Upper lobe of left lung (tissue), 6 donors: ENCODE data around the gene IP6K2. TPM values are rescaled to one million over a fixed set of nuclear protein-coding genes. Genes with fewer than 3 reads are reported as not detected.

ENCODE experiments used
- ATAC-seq, 2 donors: fragments of 200-7000 bp; cut with Tn5 transposase; one replicate each; pipeline ENCODE4 v1.9.1; 2022; ENCODE audit warnings: mild to moderate bottlenecking in 2 of 2, moderate library complexity in 2 of 2; ENCODE audit not compliant: low FRiP score in 2 of 2
- DNase-seq, 2 donors: peaks; one replicate each; pipeline ENCODE4 v3.0.0-alpha.2; 2019 to 2020
- H3K27ac ChIP-seq, 4 donors: fragments of 200-600 bp; sonication (generic); one replicate each; pipeline ENCODE4 v1.5.1; 2016 to 2019
- H3K27me3 ChIP-seq, 4 donors: fragments of 200-600 bp; sonication (generic); one replicate each; pipeline ENCODE4 v1.5.1; 2017 to 2019
- H3K36me3 ChIP-seq, 4 donors: fragments of 200-600 bp; sonication (generic); one replicate each; pipeline ENCODE4 v1.5.1; 2016 to 2019
- H3K4me1 ChIP-seq, 4 donors: fragments of 200-600 bp; sonication (generic); one replicate each; pipeline ENCODE4 v1.5.1; 2018 to 2019
- H3K4me3 ChIP-seq, 4 donors: fragments of 200-600 bp; sonication (generic); one replicate each; pipeline ENCODE4 v1.5.1; 2017 to 2019; ENCODE audit warnings: mild to moderate bottlenecking in 2 of 4, moderate library complexity in 1 of 4
- H3K9me3 ChIP-seq, 4 donors: fragments of 200-600 bp; sonication (generic); one replicate each; pipeline ENCODE4 v1.5.1; 2018 to 2019
- EP300 ChIP-seq, 4 donors: sonication (generic); formaldehyde crosslinking; IDR thresholded peaks; one replicate each; pipeline ENCODE4 v1.5.1; 2017; ENCODE audit warnings: antibody characterized with exemption in 4 of 4, control low read depth in 2 of 4
- POLR2A ChIP-seq, 4 donors: fragments of 450-650 bp; IDR thresholded peaks; one replicate each; pipeline ENCODE4 v1.5.1; 2016 to 2017; ENCODE audit warnings: antibody characterized with exemption in 4 of 4, mild to moderate bottlenecking in 2 of 4
- POLR2AphosphoS5 ChIP-seq, 2 donors: sonication (generic); formaldehyde crosslinking; IDR thresholded peaks; one replicate each; pipeline ENCODE4 v1.5.1; 2017; ENCODE audit warnings: antibody characterized with exemption in 2 of 2
- WGBS, 2 donors: methylation state at CpG; one replicate each; pipeline ENCODE4 v1.1.5; 2017 to 2018; 5-methylcytosine and 5-hydroxymethylcytosine counted together
- small RNA-seq, 4 donors: library from RNA; depleted of rRNA; stranded (forward); fragments of <200 nt; gene quantifications; one replicate each; pipeline ENCODE3, GENCODE V24; 2016
- total RNA-seq, 6 donors: library from RNA; depleted of rRNA in 4 of 6; stranded (reverse); fragments of >200 nt in 4 of 6; gene quantifications; one replicate each; pipeline versions ENCODE4 v1.1.0 to v1.2.1, GENCODE V29; 2016 to 2021
- TF ChIP-seq, protein P1 (sequence below), 6 experiments: fragments of 450-650 bp in 4 of 6; fragments of 200-600 bp in 2 of 6; sonication (generic) in 2 of 6; IDR thresholded peaks; one replicate each; pipeline ENCODE4 v1.5.1; 2016 to 2019; ENCODE audit warnings: antibody characterized with exemption in 6 of 6
- donor health status: DM: no; HTN: no; CAD: no; lungs with moderate emphysema.
- donor health status: DM: no; HTN: yes; CAD: no; lungs with severe emphysema.

Gene IP6K2
- total RNA-seq, 6 donors from 2014 or later, result 53.3 to 106 (median 65.4) TPM

DNA sequence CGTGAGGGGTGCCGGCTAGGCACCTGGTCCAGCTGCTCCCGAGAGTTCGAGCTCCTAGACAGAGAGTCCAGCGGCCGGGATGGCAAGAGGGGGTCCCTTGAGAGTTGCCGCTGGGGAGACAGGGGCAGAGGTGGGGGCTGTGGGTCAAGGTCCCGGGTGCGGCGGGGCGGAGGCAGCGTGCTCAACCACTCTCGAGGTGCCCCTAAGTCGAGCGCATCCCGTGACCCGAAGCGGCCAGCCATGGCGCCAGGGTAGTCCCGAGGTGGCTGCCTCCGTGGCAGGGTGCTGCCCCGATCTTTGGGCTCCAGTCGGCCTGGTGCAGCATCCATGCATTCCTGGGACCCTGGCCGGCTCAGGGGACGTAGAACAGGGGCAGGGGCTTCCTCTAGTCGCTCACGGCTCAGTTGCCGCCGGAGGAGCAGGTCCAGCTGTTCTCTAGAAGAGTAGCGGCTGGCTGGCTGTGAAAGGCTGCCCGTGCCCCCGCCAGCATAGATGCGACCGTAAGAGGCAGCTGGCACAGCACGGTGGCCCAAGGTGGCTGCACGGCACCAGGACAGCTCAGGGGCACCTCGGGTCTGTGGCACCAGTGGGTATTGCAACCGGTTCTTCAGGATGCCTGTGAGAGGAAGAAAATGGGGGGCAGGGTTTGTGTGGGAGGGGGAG is 76.9 kb downstream of the IP6K2 start:
- Histone ChIP-seq H3K9me3 (no peaks in the 10 kb centered on the region), H3K4me1 (peaks cover 7 to 11% (median 10%) of the 10 kb centered on the region in 4 donors), H3K27me3 (no peaks in the 10 kb centered on the region), H3K27ac (no peak overlapping the region), H3K36me3 (no peaks in the 10 kb centered on the region), H3K4me3 (no peak overlapping the region)
- TF ChIP-seq, protein P1, sequence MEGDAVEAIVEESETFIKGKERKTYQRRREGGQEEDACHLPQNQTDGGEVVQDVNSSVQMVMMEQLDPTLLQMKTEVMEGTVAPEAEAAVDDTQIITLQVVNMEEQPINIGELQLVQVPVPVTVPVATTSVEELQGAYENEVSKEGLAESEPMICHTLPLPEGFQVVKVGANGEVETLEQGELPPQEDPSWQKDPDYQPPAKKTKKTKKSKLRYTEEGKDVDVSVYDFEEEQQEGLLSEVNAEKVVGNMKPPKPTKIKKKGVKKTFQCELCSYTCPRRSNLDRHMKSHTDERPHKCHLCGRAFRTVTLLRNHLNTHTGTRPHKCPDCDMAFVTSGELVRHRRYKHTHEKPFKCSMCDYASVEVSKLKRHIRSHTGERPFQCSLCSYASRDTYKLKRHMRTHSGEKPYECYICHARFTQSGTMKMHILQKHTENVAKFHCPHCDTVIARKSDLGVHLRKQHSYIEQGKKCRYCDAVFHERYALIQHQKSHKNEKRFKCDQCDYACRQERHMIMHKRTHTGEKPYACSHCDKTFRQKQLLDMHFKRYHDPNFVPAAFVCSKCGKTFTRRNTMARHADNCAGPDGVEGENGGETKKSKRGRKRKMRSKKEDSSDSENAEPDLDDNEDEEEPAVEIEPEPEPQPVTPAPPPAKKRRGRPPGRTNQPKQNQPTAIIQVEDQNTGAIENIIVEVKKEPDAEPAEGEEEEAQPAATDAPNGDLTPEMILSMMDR (IDR thresholded peaks at IDR 0.05), result no peak
- TF ChIP-seq POLR2AphosphoS5 (IDR thresholded peaks at IDR 0.05) (no peak), POLR2A (IDR thresholded peaks at IDR 0.05) (no peak), EP300 (IDR thresholded peaks at IDR 0.05) (no peak)
- ATAC-seq (no peak), DNase-seq (peak in 1 of 2 donors; percentile 81)
- WGBS, 2 donors, result 84 to 89% methylated on average over 18 to 32 of the region's 38 CpGs

Small RNAs within 50 kb of the gene (small RNA-seq; reads per million reads assigned to genes)
- 0 reads per million in 4 donors for gene AC141002.1

Other genes with a start within 250 kb of the IP6K2 start
- gene SHISA5, start 213.0 kb downstream of the IP6K2 start, total RNA-seq, result 100 to 1,000 TPM in 4 of 6 donors, 10 to 100 TPM in 2; 67.1 to 228 (median 148) TPM
- 10 to 100 TPM in 3 of 6 donors, 1 to 10 TPM in 3; 5.9 to 16.8 (median 9.8) TPM for gene PFKFB4, start 160.4 kb downstream of the IP6K2 start, total RNA-seq
- not detected for gene UCN2, start 153.4 kb downstream of the IP6K2 start, total RNA-seq
- 10 to 100 TPM in 1 of 6 donors, 1 to 10 TPM in 5; 2.7 to 30.4 (median 4.6) TPM for gene COL7A1, start 121.9 kb downstream of the IP6K2 start, total RNA-seq
- 100 to 1,000 TPM; 119 to 239 (median 154) TPM for gene UQCRC1, start 107.6 kb downstream of the IP6K2 start, total RNA-seq
- gene TMEM89, start 95.5 kb downstream of the IP6K2 start, total RNA-seq, result under 1 TPM in 1 of 6 donors, not detected in 5; 0.67 TPM
- gene SLC26A6, start 81.8 kb downstream of the IP6K2 start, total RNA-seq, result 10 to 100 TPM; 10.5 to 66.0 (median 20.4) TPM
- gene CELSR3, start 54.3 kb downstream of the IP6K2 start, total RNA-seq, result 10 to 100 TPM in 1 of 6 donors, 1 to 10 TPM in 4, under 1 TPM in 1; 0.76 to 10.5 (median 1.5) TPM
- 10 to 100 TPM; 17.8 to 55.5 (median 21.8) TPM for gene NCKIPSD, start 31.3 kb downstream of the IP6K2 start, total RNA-seq
- 10 to 100 TPM; 13.0 to 62.3 (median 31.4) TPM for gene PRKAR2A, start 130.7 kb upstream of the IP6K2 start, total RNA-seq
- gene SLC25A20, start 181.7 kb upstream of the IP6K2 start, total RNA-seq, result 10 to 100 TPM; 15.1 to 32.7 (median 19.2) TPM
- gene ARIH2, start 201.6 kb upstream of the IP6K2 start, total RNA-seq, result 100 to 1,000 TPM in 2 of 6 donors, 10 to 100 TPM in 4; 81.2 to 190 (median 91.0) TPM